Activated B cell treated with CpG ODN at 0.5 μM for 24 hours (primary cell): ENCODE data around the gene PALLD. TPM values are rescaled to one million over a fixed set of nuclear protein-coding genes. Genes with fewer than 3 reads are reported as not detected.

Experiments
- ATAC-seq: fragments of 200-7000 bp; cut with Tn5 transposase; one replicate; pipeline ENCODE4 v1.10.0; 2021; ENCODE audit warnings: low read depth, mild to moderate bottlenecking, moderate library complexity
- CTCF ChIA-PET: fragments of 350-600 bp; sonication (Branson Sonifier 250); formaldehyde crosslinking; loops from one replicate; lab custom pipeline; 2021; ENCODE audit warnings: antibody characterized with exemption; lab: Charles Lee
- POLR2A ChIA-PET: fragments of 350-600 bp; sonication (Branson Sonifier 250); formaldehyde crosslinking; loops from one replicate; lab custom pipeline; 2021; ENCODE audit warnings: antibody characterized with exemption; lab: Charles Lee
- DNase-seq: peaks from one replicate; pipeline ENCODE4 v3.0.0; 2022
- H3K27ac Mint-ChIP-seq: one replicate; pipeline ENCODE4 v1.8.0; 2020; ENCODE audit warnings: mixed read lengths
- H3K27me3 Mint-ChIP-seq: one replicate; pipeline ENCODE4 v1.8.0; 2021; ENCODE audit warnings: mixed read lengths
- H3K36me3 Mint-ChIP-seq: one replicate; pipeline ENCODE4 v1.8.0; 2021; ENCODE audit warnings: low read depth, mixed read lengths
- H3K4me1 Mint-ChIP-seq: one replicate; pipeline ENCODE4 v1.8.0; 2021; ENCODE audit warnings: mixed read lengths
- H3K4me3 Mint-ChIP-seq: one replicate; pipeline ENCODE4 v1.8.0; 2020; ENCODE audit warnings: mild to moderate bottlenecking, mixed read lengths
- H3K9me3 Mint-ChIP-seq: one replicate; pipeline ENCODE4 v1.8.0; 2020; ENCODE audit warnings: mixed read lengths
- intact Hi-C: fragments of 100-400 bp; cut with micrococcal nuclease; formaldehyde crosslinking; loops from one replicate; pipeline ENCODE4 v1.15.1; 2024
- total RNA-seq: library from RNA; stranded (reverse); gene quantifications from 2 replicates; pipeline ENCODE4 v1.2.3, GENCODE V29; 2022
- TF ChIP-seq, protein P1 (sequence below): fragments of 200-600 bp; IDR thresholded peaks from one replicate; pipeline ENCODE4 v1.8.0; 2022; ENCODE audit warnings: antibody characterized with exemption, mild to moderate bottlenecking

PALLD gene
- total RNA-seq, 1 donor from 2014 or later: 0.44 TPM

- TF ChIP-seq, protein P1, sequence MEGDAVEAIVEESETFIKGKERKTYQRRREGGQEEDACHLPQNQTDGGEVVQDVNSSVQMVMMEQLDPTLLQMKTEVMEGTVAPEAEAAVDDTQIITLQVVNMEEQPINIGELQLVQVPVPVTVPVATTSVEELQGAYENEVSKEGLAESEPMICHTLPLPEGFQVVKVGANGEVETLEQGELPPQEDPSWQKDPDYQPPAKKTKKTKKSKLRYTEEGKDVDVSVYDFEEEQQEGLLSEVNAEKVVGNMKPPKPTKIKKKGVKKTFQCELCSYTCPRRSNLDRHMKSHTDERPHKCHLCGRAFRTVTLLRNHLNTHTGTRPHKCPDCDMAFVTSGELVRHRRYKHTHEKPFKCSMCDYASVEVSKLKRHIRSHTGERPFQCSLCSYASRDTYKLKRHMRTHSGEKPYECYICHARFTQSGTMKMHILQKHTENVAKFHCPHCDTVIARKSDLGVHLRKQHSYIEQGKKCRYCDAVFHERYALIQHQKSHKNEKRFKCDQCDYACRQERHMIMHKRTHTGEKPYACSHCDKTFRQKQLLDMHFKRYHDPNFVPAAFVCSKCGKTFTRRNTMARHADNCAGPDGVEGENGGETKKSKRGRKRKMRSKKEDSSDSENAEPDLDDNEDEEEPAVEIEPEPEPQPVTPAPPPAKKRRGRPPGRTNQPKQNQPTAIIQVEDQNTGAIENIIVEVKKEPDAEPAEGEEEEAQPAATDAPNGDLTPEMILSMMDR: no peak
- no peaks in the 10 kb centered on the region for H3K36me3 Mint-ChIP-seq
- H3K4me3 Mint-ChIP-seq: no peak overlapping the region
- CTCF ChIA-PET: no interaction called here
- intact Hi-C loops: loop anchor here (5.0 kb wide), 1 partner anchor 900 kb away; no protein-coding TSS in a partner anchor
- POLR2A ChIA-PET: no interaction called here
- no peaks in the 10 kb centered on the region for H3K4me1 Mint-ChIP-seq
- peaks cover 14% of the 10 kb centered on the region for H3K27me3 Mint-ChIP-seq
- ATAC-seq (no peak), DNase-seq (no peak)
- H3K27ac Mint-ChIP-seq: no peak overlapping the region
- no peaks in the 10 kb centered on the region for H3K9me3 Mint-ChIP-seq
Measured at GRCh38 chr4:168586926-168587325, 90.1 kb downstream of the PALLD start.

DNA sequence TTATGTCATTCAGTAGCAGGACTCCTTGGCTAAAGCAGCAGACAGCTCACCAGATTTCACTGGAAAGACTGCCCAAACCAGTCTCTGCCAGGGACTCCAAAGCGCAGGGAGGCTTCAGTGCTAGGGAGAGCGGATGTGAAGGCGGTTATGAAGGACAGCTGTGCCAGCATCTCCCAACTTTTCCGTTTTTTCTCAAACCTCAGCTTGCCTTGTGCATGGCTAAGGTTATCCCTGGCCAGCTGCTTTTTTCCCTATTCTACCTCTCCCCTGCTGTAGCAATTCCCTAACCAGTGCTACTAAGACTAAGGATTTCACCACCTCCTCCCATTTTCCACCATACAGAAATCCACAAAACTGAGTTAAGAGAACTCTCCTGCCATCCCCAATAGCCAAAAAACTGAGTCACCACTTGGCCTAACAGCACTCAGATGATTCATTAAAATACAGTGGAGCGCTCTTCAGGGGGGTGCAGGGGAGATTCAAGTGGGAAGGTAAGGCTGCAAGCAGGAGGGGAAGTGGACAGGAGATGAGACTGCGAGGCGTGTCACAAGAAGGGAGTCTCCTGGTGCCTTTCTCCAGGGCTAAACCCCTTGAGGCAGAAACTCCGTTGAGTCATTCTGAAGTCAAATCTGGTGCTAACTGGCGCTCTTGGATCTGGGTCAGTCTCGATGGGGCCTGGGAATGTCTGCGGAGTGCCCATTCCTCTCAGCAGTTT lies 90.7 kb downstream of the PALLD start:
- intact Hi-C loops: loop anchor here (5.0 kb wide), 1 partner anchor 900 kb away; no protein-coding TSS in a partner anchor
- Mint-ChIP-seq H3K27me3 (peaks cover 14% of the 10 kb centered on the region), H3K36me3 (no peaks in the 10 kb centered on the region), H3K4me3 (no peak overlapping the region), H3K27ac (no peak overlapping the region), H3K4me1 (no peaks in the 10 kb centered on the region), H3K9me3 (no peaks in the 10 kb centered on the region)
- DNase-seq (no peak), ATAC-seq (no peak)
- TF ChIP-seq, protein P1: no peak
- ChIA-PET POLR2A (no interaction called here), CTCF (no interaction called here)

GRCh38 chr4:168588916-168589531 lies 92.2 kb downstream of the PALLD start:
- Mint-ChIP-seq H3K4me3 (no peak overlapping the region), H3K36me3 (no peaks in the 10 kb centered on the region), H3K27ac (no peak overlapping the region), H3K9me3 (no peaks in the 10 kb centered on the region), H3K4me1 (no peaks in the 10 kb centered on the region), H3K27me3 (peaks cover 11% of the 10 kb centered on the region)
- POLR2A ChIA-PET: no interaction called here
- DNase-seq (no peak), ATAC-seq (no peak)
- TF ChIP-seq, protein P1: no peak
- intact Hi-C loops: loop anchor here (5.0 kb wide), 1 partner anchor 898 kb away; no protein-coding TSS in a partner anchor
- CTCF ChIA-PET: no interaction called here

DNA sequence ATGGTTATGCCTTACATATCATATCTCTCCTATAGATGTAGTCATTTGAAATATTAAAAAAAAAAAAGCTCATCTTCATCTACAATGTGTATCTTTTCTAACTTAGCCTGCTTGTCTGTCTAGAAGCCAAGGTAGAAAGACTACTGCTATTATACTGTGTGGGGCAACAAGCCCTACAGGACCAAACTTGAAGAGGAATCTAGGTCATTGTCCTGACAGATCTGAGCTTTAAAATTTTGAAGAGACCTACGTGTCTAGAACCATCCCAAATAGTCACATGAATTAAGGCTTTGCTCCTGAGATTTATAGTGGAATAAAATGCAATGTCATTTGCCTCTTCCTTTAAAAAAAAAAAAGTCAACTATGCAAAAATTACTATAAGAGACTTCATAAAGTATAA lies 95.8 kb downstream of the PALLD start:
- TF ChIP-seq, protein P1: no peak
- Mint-ChIP-seq H3K4me3 (no peak overlapping the region), H3K4me1 (no peaks in the 10 kb centered on the region), H3K27ac (no peak overlapping the region), H3K36me3 (no peaks in the 10 kb centered on the region), H3K27me3 (no peaks in the 10 kb centered on the region), H3K9me3 (no peaks in the 10 kb centered on the region)
- ChIA-PET CTCF (no interaction called here), POLR2A (no interaction called here)
- intact Hi-C loops: no loop called here
- ATAC-seq (no peak), DNase-seq (no peak)

GRCh38 chr4:168593399-168593798 lies 96.5 kb downstream of the PALLD start:
- Mint-ChIP-seq H3K27me3 (peaks cover 2% of the 10 kb centered on the region), H3K4me1 (no peaks in the 10 kb centered on the region), H3K9me3 (no peaks in the 10 kb centered on the region), H3K4me3 (no peak overlapping the region), H3K36me3 (no peaks in the 10 kb centered on the region), H3K27ac (no peak overlapping the region)
- ChIA-PET CTCF (no interaction called here), POLR2A (no interaction called here)
- ATAC-seq: no peak
- DNase-seq: no peak
- TF ChIP-seq, protein P1: no peak
- intact Hi-C loops: no loop called here
